H1 (cell line): ENCODE data around the gene ACTR6. TPM values are rescaled to one million over a fixed set of nuclear protein-coding genes. Genes with fewer than 3 reads are reported as not detected.

Source experiments
- CTCF ChIA-PET: fragments of 300-600 bp; sonication (Branson Sonifier 250); formaldehyde crosslinking; loops from one replicate; lab custom pipeline; 2021; ENCODE audit not compliant: partially characterized antibody; lab: Charles Lee
- POLR2A ChIA-PET: fragments of 300-600 bp; sonication (Branson Sonifier 250); formaldehyde crosslinking; loops from one replicate; lab custom pipeline; 2021; ENCODE audit warnings: inconsistent platforms; ENCODE audit not compliant: partially characterized antibody; lab: Charles Lee
- DNase-seq, 2 experiments: peaks; one replicate each; pipeline versions ENCODE4 v3.0.0 to v3.0.0-alpha.2; 2010 to 2022; ENCODE audit warnings: low spot score in 2 of 2, low read depth in 1 of 2, mixed read lengths in 1 of 2
- FAIRE-seq: peaks from 2 replicates; lab custom pipeline; 2011; peaks lifted over from hg19 to GRCh38; lab: Jason Lieb, UNC
- H2AFZ ChIP-seq: 2 replicates; pipeline ENCODE4 v1.8.1; 2012; ENCODE audit warnings: low read length, inconsistent platforms
- H2AK5ac ChIP-seq: 2 replicates; pipeline ENCODE4 v1.6.1; 2013; ENCODE audit warnings: low read depth, low read length
- H2BK120ac ChIP-seq: replicated peaks from 2 replicates; pipeline ENCODE3; 2013; ENCODE audit warnings: low read depth, low read length, inconsistent platforms
- H2BK12ac ChIP-seq: 2 replicates; pipeline ENCODE4 v1.6.1; 2013; ENCODE audit warnings: low read depth, low read length
- H2BK15ac ChIP-seq: 2 replicates; pipeline ENCODE4 v1.6.1; 2013; ENCODE audit warnings: low read length
- H2BK20ac ChIP-seq: 2 replicates; pipeline ENCODE4 v1.6.1; 2013; ENCODE audit warnings: low read length
- H2BK5ac ChIP-seq: 2 replicates; pipeline ENCODE4 v1.6.1; 2013; ENCODE audit warnings: low read depth, low read length
- H3K14ac ChIP-seq: 2 replicates; pipeline ENCODE4 v1.6.1; 2013; ENCODE audit warnings: inconsistent platforms; ENCODE audit not compliant: insufficient read length
- H3K18ac ChIP-seq: 2 replicates; pipeline ENCODE4 v1.6.1; 2013; ENCODE audit warnings: low read length; ENCODE audit errors: extremely low read depth
- H3K23ac ChIP-seq: 2 replicates; pipeline ENCODE4 v1.6.1; 2013; ENCODE audit warnings: inconsistent platforms; ENCODE audit not compliant: insufficient read length
- H3K23me2 ChIP-seq: 2 replicates; pipeline ENCODE4 v1.6.1; 2013; ENCODE audit warnings: low read depth, low read length
- H3K27ac ChIP-seq: 2 replicates; pipeline ENCODE4 v1.6.1; 2011; ENCODE audit warnings: low read depth, low read length, inconsistent platforms
- H3K27me3 ChIP-seq, 4 experiments: replicated peaks in 1 of 4; 1 replicate in 1 of 4; 2 replicates in 3 of 4; pipeline versions ENCODE4 v1.6.1 to v1.8.1; 2011 to 2013; ENCODE audit warnings: low read length in 3 of 4, mild to moderate bottlenecking in 3 of 4, inconsistent platforms in 2 of 4, mixed read lengths in 2 of 4, moderate library complexity in 1 of 4; ENCODE audit not compliant: control insufficient read depth in 3 of 4, insufficient read depth in 3 of 4; ENCODE audit errors: extremely low read depth in 1 of 4
- H3K36me3 ChIP-seq, 4 experiments: 2 replicates each; pipeline versions ENCODE4 v1.6.1 to v1.8.1; 2011 to 2013; ENCODE audit warnings: mild to moderate bottlenecking in 4 of 4, low read length in 3 of 4, moderate library complexity in 2 of 4, control low read depth in 1 of 4, inconsistent platforms in 1 of 4; ENCODE audit not compliant: insufficient read depth in 4 of 4, control insufficient read depth in 2 of 4
- H3K4ac ChIP-seq: replicated peaks from 2 replicates; pipeline ENCODE3; 2013; ENCODE audit warnings: low read length, low read depth, mixed read lengths, inconsistent platforms; ENCODE audit not compliant: insufficient read length
- H3K4me1 ChIP-seq, 4 experiments: replicated peaks in 1 of 4; 1 replicate in 1 of 4; 2 replicates in 3 of 4; pipeline versions ENCODE4 v1.6.1 to v1.8.1; 2011 to 2013; ENCODE audit warnings: low read length in 3 of 4, inconsistent platforms in 2 of 4, mixed read lengths in 1 of 4; ENCODE audit not compliant: insufficient read depth in 4 of 4, control insufficient read depth in 3 of 4
- H3K4me2 ChIP-seq, 2 experiments: 2 replicates each; pipeline versions ENCODE4 v1.6.1 to v1.8.1; 2011 to 2013; ENCODE audit warnings: low read depth in 2 of 2, low read length in 2 of 2, control low read depth in 1 of 2, inconsistent platforms in 1 of 2, mild to moderate bottlenecking in 1 of 2; ENCODE audit not compliant: insufficient read depth in 1 of 2
- H3K4me3 ChIP-seq, 4 experiments: fragments of 200-600, 300-600 bp in 1 of 4; sonication (generic), shearing (Covaris generic), sonication (Bioruptor Twin) in 1 of 4; 2 replicates each; pipeline versions ENCODE4 v1.5.1 to v1.8.1; 2011 to 2016; ENCODE audit warnings: low read length in 4 of 4, low read depth in 3 of 4, control low read depth in 2 of 4, inconsistent platforms in 2 of 4, mild to moderate bottlenecking in 2 of 4, mixed read lengths in 1 of 4, moderate library complexity in 1 of 4; ENCODE audit not compliant: insufficient read depth in 2 of 4; ENCODE audit errors: extremely low read depth in 1 of 4
- H3K56ac ChIP-seq: replicated peaks from 2 replicates; pipeline ENCODE3; 2013; ENCODE audit warnings: low read depth, mild to moderate bottlenecking, mixed read lengths, low read length, inconsistent platforms; ENCODE audit not compliant: insufficient read length
- H3K79me1 ChIP-seq: 2 replicates; pipeline ENCODE4 v1.6.1; 2013; ENCODE audit warnings: low read depth, low read length, control low read depth
- H3K79me2 ChIP-seq, 2 experiments: 2 replicates each; pipeline versions ENCODE4 v1.6.1 to v1.8.1; 2012 to 2013; ENCODE audit warnings: low read length in 2 of 2, mild to moderate bottlenecking in 2 of 2, inconsistent platforms in 1 of 2; ENCODE audit not compliant: insufficient read depth in 2 of 2, control insufficient read depth in 1 of 2
- H3K9ac ChIP-seq, 4 experiments: replicated peaks in 1 of 4; 1 replicate in 1 of 4; 2 replicates in 3 of 4; pipeline versions ENCODE4 v1.6.1 to v1.8.1; 2011 to 2013; ENCODE audit warnings: low read depth in 3 of 4, low read length in 3 of 4, control low read depth in 2 of 4, mild to moderate bottlenecking in 2 of 4, moderate library complexity in 2 of 4, inconsistent platforms in 1 of 4; ENCODE audit errors: extremely low read depth in 1 of 4
- H3K9me3 ChIP-seq, 2 experiments: 2 replicates each; pipeline versions ENCODE4 v1.6.1 to v1.8.1; 2012 to 2013; ENCODE audit warnings: mild to moderate bottlenecking in 2 of 2, moderate library complexity in 2 of 2, control low read depth in 1 of 2, inconsistent platforms in 1 of 2, low read depth in 1 of 2, low read length in 1 of 2, mixed read lengths in 1 of 2; ENCODE audit not compliant: insufficient read depth in 2 of 2
- H4K20me1 ChIP-seq, 2 experiments: replicated peaks in 1 of 2; 2 replicates each; pipeline versions ENCODE3 to v1.8.1; 2011 to 2013; ENCODE audit warnings: inconsistent platforms in 2 of 2, low read length in 2 of 2, mild to moderate bottlenecking in 1 of 2; ENCODE audit not compliant: insufficient read depth in 2 of 2, control insufficient read depth in 1 of 2
- H4K5ac ChIP-seq: 2 replicates; pipeline ENCODE4 v1.6.1; 2013; ENCODE audit warnings: low read length, low read depth, mixed read lengths, inconsistent platforms; ENCODE audit not compliant: insufficient read length
- H4K8ac ChIP-seq: 2 replicates; pipeline ENCODE4 v1.8.0; 2013; ENCODE audit warnings: mild to moderate bottlenecking, moderate library complexity, low read length, inconsistent platforms; ENCODE audit not compliant: insufficient read depth; ENCODE audit errors: extremely low read depth
- H4K91ac ChIP-seq: replicated peaks from 2 replicates; pipeline ENCODE3; 2013; ENCODE audit warnings: low read length, mixed read lengths, inconsistent platforms; ENCODE audit not compliant: insufficient read length
- ASH2L ChIP-seq: fragments of 200-600, 300-600 bp; sonication (generic); IDR thresholded peaks from one replicate; pipeline ENCODE4 v1.7.1; 2017; ENCODE audit warnings: low read length
- ATF3 ChIP-seq: IDR thresholded peaks from 2 replicates; pipeline ENCODE4 v1.6.1; 2011; ENCODE audit warnings: low read depth, mild to moderate bottlenecking, low read length; ENCODE audit not compliant: insufficient read depth
- BCL11A ChIP-seq, 2 experiments: IDR thresholded peaks; one replicate each; pipeline ENCODE4 v1.6.1; 2011; ENCODE audit warnings: low read depth in 2 of 2, low read length in 2 of 2, mild to moderate bottlenecking in 2 of 2
- EZH2 ChIP-seq: fragments of 200-600 bp; sonication (generic); IDR thresholded peaks from 2 replicates; pipeline ENCODE4 v1.7.1; 2012; ENCODE audit warnings: low read depth, mild to moderate bottlenecking, moderate library complexity, low read length, inconsistent platforms; ENCODE audit not compliant: severe bottlenecking
- JUND ChIP-seq: IDR thresholded peaks from 2 replicates; pipeline ENCODE4 v1.6.1; 2011; ENCODE audit warnings: mild to moderate bottlenecking, improper control_type of control experiment, low read length
- KDM4A ChIP-seq: IDR thresholded peaks from one replicate; pipeline ENCODE4 v1.7.1; 2012; ENCODE audit warnings: low read depth, mild to moderate bottlenecking, moderate library complexity, low read length, inconsistent platforms; ENCODE audit not compliant: severe bottlenecking
- KDM5A ChIP-seq: fragments of 200-600 bp; IDR thresholded peaks from 2 replicates; pipeline ENCODE4 v1.7.1; 2012; ENCODE audit warnings: mild to moderate bottlenecking, low read length, inconsistent platforms, mixed read lengths
- PHF8 ChIP-seq: fragments of 200-600 bp; sonication (generic); conservative IDR thresholded peaks from 2 replicates; pipeline ENCODE4 v1.7.1; 2012; ENCODE audit warnings: low read depth, mild to moderate bottlenecking, inconsistent platforms, low read length, moderate library complexity
- POLR2A ChIP-seq, 2 experiments: IDR thresholded peaks; 1 replicate in 1 of 2; 2 replicates in 1 of 2; pipeline ENCODE4 v1.6.1; 2011; ENCODE audit warnings: low read depth in 2 of 2, low read length in 2 of 2, mild to moderate bottlenecking in 2 of 2; ENCODE audit errors: control extremely low read depth in 1 of 2
- SIRT6 ChIP-seq: IDR thresholded peaks from one replicate; pipeline ENCODE4 v1.7.1; 2012; ENCODE audit warnings: low read length, inconsistent platforms
- SIX5 ChIP-seq: IDR thresholded peaks from 2 replicates; pipeline ENCODE4 v1.6.1; 2011; ENCODE audit warnings: mild to moderate bottlenecking, low read depth, low read length
- SP1 ChIP-seq: IDR thresholded peaks from 2 replicates; pipeline ENCODE4 v1.6.1; 2011; ENCODE audit warnings: low read depth, low read length
- SRF ChIP-seq: IDR thresholded peaks from 2 replicates; pipeline ENCODE4 v1.6.1; 2011; ENCODE audit warnings: mild to moderate bottlenecking, low read depth, low read length, moderate library complexity
- TBP ChIP-seq: IDR thresholded peaks from 2 replicates; pipeline ENCODE4 v1.6.1; 2011; ENCODE audit warnings: low read depth, low read length, improper control_type of control experiment
- TCF12 ChIP-seq: IDR thresholded peaks from 2 replicates; pipeline ENCODE4 v1.6.1; 2011; ENCODE audit warnings: low read depth, mild to moderate bottlenecking, low read length
- WGBS, 2 experiments: shearing (Covaris generic) in 1 of 2; methylation state at CpG; one replicate each; pipeline versions ENCODE4 v1.1.6 to v1.1.7; 2013 to 2015; ENCODE audit warnings: low lambda C conversion rate in 2 of 2, mixed read lengths in 2 of 2, inconsistent platforms in 1 of 2, low coverage in 1 of 2, missing lambda C conversion rate in 1 of 2; ENCODE audit not compliant: insufficient replicate concordance in 2 of 2, insufficient coverage in 1 of 2, insufficient read length in 1 of 2; ENCODE audit errors: extremely low coverage in 1 of 2, missing lambda C conversion rate in 1 of 2; 5-methylcytosine and 5-hydroxymethylcytosine counted together
- polyA plus RNA-seq, 7 experiments: library from polyadenylated mRNA; depleted of rRNA in 3 of 7; stranded (reverse) in 5 of 7; unstranded in 2 of 7; fragments of >200 nt in 5 of 7; fragments of 200-250 nt in 2 of 7; gene quantifications; 1 replicate in 5 of 7; 2 replicates in 1 of 7; 4 replicates in 1 of 7; pipeline versions ENCODE4 v1.2.1 to v1.2.3, GENCODE V29; 2011 to 2013; ENCODE audit warnings: missing spikeins in 2 of 7, mixed read lengths in 2 of 7
- total RNA-seq: library from RNA; stranded (reverse); fragmentation: NEBNext Ultra II Directional; extraction: Animal tissue kit (Norgen Biotek cat#: 25700); gene quantifications from 2 replicates; pipeline ENCODE4 v1.2.1, GENCODE V29; 2021

ACTR6 gene
- total and polyA plus RNA-seq, 2 of the 8 experiments (the other 6 are each of a cell fraction or from before 2014, with no cell fraction given) = 10.2 to 36.8 TPM

- TF ChIP-seq EZH2 = no peak
- TF ChIP-seq SIX5 = no peak
- TF ChIP-seq ASH2L = no peak
- no peak for TF ChIP-seq KDM5A
- TF ChIP-seq KDM4A = no peak
- no peak for TF ChIP-seq TCF12
- no peak for TF ChIP-seq TBP
- no peak for TF ChIP-seq JUND
- no peak for TF ChIP-seq ATF3
- TF ChIP-seq POLR2A (IDR thresholded peaks at IDR 0.05; ENCODE audit: control extremely low read depth in 1 of 2, low read depth in 2 of 2, low read length in 2 of 2) = no peak
- no peak for TF ChIP-seq BCL11A (IDR thresholded peaks at IDR 0.05; ENCODE audit: low read depth in 2 of 2, low read length in 2 of 2)
- no peak for TF ChIP-seq PHF8
- TF ChIP-seq SRF = no peak
- TF ChIP-seq SIRT6 = no peak
- no peak for TF ChIP-seq SP1
- Histone ChIP-seq H3K79me1 (no peaks in the 10 kb centered on the region), H3K79me2 (no peaks in the 10 kb centered on the region), H3K4me3 (no peak overlapping the region), H3K4ac (no peak overlapping the region), H2AFZ (no peak overlapping the region), H3K9me3 (no peaks in the 10 kb centered on the region), H4K20me1 (peaks cover 0 to 2% of the 10 kb centered on the region in 2 experiments), H3K36me3 (no peaks in the 10 kb centered on the region), H3K4me2 (no peak overlapping the region), H2BK12ac (no peak overlapping the region), H3K4me1 (no peaks in the 10 kb centered on the region), H4K8ac (no peak overlapping the region), H3K14ac (no peak overlapping the region), H4K5ac (no peak overlapping the region), H3K23ac (no peak overlapping the region), H3K56ac (no peak overlapping the region), H3K27ac (no peak overlapping the region), H2BK20ac (no peak overlapping the region), H2AK5ac (no peak overlapping the region), H4K91ac (no peak overlapping the region), H3K18ac (no peak overlapping the region), H2BK5ac (no peak overlapping the region), H2BK15ac (no peak overlapping the region), H3K23me2 (no peaks in the 10 kb centered on the region), H3K9ac (no peak overlapping the region), H2BK120ac (no peak overlapping the region), H3K27me3 (no peaks in the 10 kb centered on the region)
- CTCF ChIA-PET = interaction anchor here (0.7 kb wide), 1 partner anchor 78 kb away, joined by 3 read pairs; no protein-coding TSS in a partner anchor
- FAIRE-seq (no peak), DNase-seq (no peak)
- POLR2A ChIA-PET = interaction anchor here (0.6 to 1.7 kb wide), 3 partner anchors 12 to 729 kb away, joined by 3 to 4 read pairs (median 3); no protein-coding TSS in a partner anchor
- 100% methylated on average over 3 of the region's 3 CpGs; no CpG with 5 or more reads in 1 of the 2 experiments for WGBS, 2 experiments
Observed at GRCh38 chr12:100238801-100239200, 38.2 kb downstream of the ACTR6 start.
